GM12872 (cell line): ENCODE measurements around the gene SH3GL1.

Experiments used
- TF ChIP-seq, protein P1 (sequence below): IDR thresholded peaks from 3 replicates; pipeline ENCODE4 v1.5.1; 2011; ENCODE audit warnings: low read depth, mild to moderate bottlenecking, low read length, moderate library complexity; ENCODE audit not compliant: insufficient read depth

SH3GL1 gene

DNA sequence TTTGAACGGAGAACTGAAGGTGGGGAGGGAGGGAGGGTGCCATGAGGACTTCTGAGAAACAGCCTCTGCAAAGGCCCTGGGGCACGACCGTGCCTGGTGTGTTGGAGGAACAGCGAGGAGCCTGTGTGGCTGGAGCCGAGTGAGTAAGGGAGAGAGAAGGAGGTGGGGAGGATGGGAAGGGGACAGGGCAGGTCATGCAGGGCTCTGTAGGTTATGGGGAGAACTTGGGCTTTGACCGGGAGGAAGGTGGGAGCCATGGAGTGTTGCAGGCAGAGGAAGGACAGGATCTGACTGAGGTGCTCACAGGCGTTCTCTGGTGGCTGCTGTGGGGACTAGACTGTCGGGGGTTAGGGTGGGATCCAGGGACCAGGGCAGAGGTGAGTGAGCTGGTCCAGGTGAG lies 50.2 kb downstream of the SH3GL1 start:
- TF ChIP-seq, protein P1, sequence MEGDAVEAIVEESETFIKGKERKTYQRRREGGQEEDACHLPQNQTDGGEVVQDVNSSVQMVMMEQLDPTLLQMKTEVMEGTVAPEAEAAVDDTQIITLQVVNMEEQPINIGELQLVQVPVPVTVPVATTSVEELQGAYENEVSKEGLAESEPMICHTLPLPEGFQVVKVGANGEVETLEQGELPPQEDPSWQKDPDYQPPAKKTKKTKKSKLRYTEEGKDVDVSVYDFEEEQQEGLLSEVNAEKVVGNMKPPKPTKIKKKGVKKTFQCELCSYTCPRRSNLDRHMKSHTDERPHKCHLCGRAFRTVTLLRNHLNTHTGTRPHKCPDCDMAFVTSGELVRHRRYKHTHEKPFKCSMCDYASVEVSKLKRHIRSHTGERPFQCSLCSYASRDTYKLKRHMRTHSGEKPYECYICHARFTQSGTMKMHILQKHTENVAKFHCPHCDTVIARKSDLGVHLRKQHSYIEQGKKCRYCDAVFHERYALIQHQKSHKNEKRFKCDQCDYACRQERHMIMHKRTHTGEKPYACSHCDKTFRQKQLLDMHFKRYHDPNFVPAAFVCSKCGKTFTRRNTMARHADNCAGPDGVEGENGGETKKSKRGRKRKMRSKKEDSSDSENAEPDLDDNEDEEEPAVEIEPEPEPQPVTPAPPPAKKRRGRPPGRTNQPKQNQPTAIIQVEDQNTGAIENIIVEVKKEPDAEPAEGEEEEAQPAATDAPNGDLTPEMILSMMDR: no peak

- TF ChIP-seq, protein P1: no peak
Measured at GRCh38 chr19:4347521-4347920, 52.8 kb downstream of the SH3GL1 start.

- TF ChIP-seq, protein P1: no peak
Measured at GRCh38 chr19:4346020-4346383, 54.3 kb downstream of the SH3GL1 start.

DNA sequence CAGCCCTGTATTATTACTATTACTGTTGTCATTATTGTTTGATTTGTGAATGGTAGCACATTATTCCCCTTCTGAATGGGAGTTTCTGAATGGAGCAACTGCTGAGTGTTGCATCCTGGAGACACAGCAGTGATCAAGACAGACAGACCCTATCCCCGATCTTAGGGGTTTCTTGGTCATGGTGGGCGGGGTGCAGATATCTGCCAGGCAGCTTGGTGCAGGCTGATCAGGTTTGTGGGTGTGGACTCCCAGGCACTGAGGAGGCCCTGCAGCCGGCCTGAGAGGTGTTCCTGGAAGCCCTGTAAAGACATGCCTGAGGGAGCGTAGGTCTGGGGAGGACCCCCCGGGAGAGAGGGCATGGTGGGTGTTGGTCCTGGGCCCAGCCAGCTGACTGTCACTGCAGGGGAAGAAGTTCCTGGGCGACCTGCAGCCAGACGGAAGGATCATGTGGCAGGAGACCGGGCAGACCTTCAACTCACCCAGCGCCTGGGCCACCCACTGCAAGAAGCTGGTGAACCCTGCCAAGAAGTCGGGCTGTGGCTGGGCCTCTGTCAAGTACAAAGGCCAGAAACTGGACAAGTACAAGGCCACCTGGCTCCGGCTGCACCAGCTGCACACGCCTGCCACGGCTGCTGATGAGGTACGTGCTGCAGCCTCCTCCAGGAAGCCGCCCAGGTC lies 54.9 kb downstream of the SH3GL1 start:
- TF ChIP-seq, protein P1: no peak

DNA sequence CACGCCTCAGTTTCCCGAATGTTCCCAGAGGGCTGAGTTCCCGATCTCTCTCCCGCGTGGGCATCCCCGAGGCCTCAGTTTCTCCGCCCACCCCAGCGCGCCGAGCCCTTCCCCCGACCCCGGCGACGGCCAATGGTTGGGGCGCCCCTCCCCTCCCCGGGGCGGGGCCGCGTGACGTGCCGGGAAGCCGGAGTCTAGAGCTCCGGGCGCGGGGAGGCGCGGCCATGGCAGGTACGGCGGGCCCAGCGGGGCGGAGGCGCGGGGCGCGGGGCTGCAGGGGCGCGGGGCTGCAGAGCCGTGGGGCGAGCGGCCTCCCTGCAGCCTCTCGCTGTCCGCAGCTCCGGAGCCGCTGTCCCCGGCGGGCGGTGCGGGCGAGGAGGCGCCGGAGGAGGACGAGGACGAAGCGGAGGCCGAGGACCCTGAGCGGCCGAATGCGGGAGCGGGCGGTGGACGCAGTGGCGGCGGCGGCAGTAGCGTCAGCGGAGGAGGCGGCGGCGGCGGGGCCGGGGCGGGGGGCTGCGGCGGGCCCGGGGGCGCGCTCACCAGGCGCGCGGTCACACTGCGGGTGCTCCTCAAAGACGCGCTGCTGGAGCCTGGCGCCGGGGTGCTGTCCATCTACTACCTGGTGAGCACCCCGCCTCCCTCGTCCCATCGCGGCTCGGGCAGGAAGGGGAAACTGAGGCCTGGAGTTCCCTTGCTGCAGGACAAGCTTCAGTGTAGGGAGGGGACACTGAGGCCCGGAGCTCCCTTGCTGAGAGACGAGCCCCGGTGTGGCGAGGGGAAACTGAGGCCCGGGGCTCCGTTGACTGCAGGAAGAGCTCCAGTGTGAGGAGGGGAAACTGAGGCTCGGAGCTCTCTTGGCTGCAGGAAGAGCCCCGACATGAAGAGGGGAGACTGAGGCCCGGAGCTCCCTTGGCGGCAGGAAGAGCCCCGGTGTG lies 56.7 kb downstream of the SH3GL1 start, which contains the start of gene MPND:
TSS of gene MPND (plus strand) at position 193 of the 938 bp plus-strand sequence. CDS start at position 225, 32 bp downstream.
- TF ChIP-seq, protein P1: no peak

DNA sequence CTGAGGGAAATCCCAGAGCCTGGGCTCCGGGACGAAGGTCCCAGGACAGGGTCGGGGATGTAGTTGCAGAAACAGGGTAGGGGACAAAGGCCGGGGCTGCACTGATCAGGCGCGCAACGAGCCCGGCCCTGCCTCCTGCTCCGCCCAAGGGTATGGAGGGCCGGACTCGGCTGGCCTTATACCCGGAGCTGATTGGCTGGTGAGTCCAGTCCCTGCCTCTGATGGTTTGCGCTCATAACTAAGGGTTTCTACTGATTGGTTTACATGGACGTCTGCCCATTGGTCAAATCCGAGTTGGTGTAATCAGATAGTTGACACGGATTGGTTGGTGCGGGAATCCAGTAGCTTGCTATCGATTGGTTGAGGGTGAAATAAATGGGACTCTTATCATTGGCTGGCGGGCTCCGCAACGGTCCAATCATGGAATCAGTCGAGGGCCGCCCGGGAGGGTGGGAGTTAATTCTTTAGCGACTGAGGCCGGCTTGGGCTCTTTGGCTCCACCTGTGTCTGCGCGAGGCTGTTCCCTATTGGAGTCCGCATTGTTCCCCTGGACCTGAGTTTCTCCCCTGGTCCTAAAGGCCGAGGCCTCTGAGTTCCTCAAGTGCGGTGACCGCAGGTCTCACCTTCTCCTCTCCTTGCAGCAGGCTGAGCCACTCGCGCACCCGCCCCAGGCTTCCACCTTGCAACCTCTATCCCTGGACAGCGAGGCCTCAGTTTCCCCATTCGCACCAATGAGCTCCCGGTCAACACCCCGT lies 57.6 kb downstream of the SH3GL1 start:
- TF ChIP-seq, protein P1: peak; percentile 36; the same call in 1 of the 3 replicates

DNA sequence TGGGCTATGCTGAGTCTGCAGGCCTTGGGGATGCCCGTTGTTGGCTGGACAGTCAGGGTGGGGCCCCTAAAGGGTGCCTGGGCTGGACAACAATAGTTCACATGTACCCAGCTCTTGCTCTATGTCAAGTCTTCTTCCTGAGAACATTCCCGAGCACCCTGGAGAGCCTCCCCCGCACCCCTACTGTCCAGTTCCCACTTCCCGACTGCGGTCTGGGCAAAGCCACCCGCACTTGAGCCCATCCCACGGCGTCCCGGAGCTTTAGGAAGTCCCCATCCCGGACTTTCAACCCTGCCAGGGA lies 58.1 kb downstream of the SH3GL1 start:
- TF ChIP-seq, protein P1: no peak
